Measurements from ENCODE around the gene KIR2DL4. TPM values are rescaled to one million over a fixed set of nuclear protein-coding genes. Genes with fewer than 3 reads are reported as not detected.

Gene KIR2DL4
- polyA plus RNA-seq, 1 experiment: not detected

DNA sequence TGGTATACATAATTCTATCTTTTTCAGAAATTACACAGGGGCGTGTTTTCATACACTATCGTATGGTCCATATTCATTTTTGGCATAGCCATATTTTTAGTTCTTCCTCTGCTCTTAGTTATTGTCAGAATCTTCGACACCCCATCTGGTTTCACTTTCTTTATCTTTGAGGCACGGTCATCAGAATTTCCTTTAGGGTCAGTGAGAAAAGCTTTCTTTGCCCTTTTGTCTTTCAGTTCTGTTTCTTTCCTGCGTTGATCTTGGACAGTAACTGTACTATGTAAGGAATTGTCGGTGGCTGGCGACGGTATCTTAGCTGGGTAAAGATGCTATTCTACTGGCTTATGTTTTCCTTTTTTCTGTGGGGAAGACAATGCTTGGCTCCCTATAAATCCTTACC, 10.6 kb upstream of the KIR2DL4 start:
- no peak for DNase-seq (ENCODE audit: low read depth, low spot score)
- POLR2A ChIA-PET: no interaction called here
- Histone ChIP-seq H3K27ac (ENCODE audit: low read depth, low read length) (no peak overlapping the region), H3K9me3 (ENCODE audit: control insufficient read depth, insufficient read depth, low read length) (peaks cover 35% of the 10 kb centered on the region; the same call in 1 of the 2 replicates), H3K4me3 (ENCODE audit: low read depth, low read length) (no peak overlapping the region), H3K27me3 (ENCODE audit: control insufficient read depth, insufficient read depth, low read length) (no peaks in the 10 kb centered on the region)
- TF ChIP-seq, protein P1, sequence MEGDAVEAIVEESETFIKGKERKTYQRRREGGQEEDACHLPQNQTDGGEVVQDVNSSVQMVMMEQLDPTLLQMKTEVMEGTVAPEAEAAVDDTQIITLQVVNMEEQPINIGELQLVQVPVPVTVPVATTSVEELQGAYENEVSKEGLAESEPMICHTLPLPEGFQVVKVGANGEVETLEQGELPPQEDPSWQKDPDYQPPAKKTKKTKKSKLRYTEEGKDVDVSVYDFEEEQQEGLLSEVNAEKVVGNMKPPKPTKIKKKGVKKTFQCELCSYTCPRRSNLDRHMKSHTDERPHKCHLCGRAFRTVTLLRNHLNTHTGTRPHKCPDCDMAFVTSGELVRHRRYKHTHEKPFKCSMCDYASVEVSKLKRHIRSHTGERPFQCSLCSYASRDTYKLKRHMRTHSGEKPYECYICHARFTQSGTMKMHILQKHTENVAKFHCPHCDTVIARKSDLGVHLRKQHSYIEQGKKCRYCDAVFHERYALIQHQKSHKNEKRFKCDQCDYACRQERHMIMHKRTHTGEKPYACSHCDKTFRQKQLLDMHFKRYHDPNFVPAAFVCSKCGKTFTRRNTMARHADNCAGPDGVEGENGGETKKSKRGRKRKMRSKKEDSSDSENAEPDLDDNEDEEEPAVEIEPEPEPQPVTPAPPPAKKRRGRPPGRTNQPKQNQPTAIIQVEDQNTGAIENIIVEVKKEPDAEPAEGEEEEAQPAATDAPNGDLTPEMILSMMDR (IDR thresholded peaks at IDR 0.05; ENCODE audit: low read depth, low read length): no peak
- CTCF ChIA-PET: interaction anchor here (0.6 kb wide), 1 partner anchor 311 kb away, joined by 5 read pairs; no protein-coding TSS in a partner anchor

DNA sequence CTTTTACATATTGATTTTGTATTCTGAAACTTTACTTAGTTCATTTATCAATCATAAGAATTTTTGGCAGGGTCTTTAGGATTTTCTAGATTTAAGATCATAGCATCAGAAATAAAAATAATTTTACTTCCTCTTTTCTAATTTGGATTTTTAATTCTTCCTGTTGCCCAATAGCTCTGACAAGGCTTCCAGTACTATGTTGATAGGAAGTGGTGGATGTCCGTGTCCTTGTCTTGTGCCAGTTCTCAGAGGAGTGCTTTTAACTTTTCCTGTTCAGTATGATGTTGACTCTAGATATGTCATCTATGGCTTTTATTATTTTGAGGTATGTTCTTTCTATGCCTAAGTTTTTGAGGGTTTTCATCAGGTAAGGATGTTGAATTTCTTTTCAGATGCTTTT, 7.7 kb upstream of the KIR2DL4 start:
- no peak for DNase-seq (ENCODE audit: low read depth, low spot score)
- H3K9me3 ChIP-seq (ENCODE audit: control insufficient read depth, insufficient read depth, low read length): peaks cover 30% of the 10 kb centered on the region; the same call in 1 of the 2 replicates
- no peaks in the 10 kb centered on the region for H3K27me3 ChIP-seq (ENCODE audit: control insufficient read depth, insufficient read depth, low read length)
- ChIA-PET CTCF (no interaction called here), POLR2A (no interaction called here)
- H3K27ac ChIP-seq (ENCODE audit: low read depth, low read length): no peak overlapping the region
- TF ChIP-seq, protein P1 (IDR thresholded peaks at IDR 0.05; ENCODE audit: low read depth, low read length): no peak
- H3K4me3 ChIP-seq (ENCODE audit: low read depth, low read length): no peak overlapping the region

DNA sequence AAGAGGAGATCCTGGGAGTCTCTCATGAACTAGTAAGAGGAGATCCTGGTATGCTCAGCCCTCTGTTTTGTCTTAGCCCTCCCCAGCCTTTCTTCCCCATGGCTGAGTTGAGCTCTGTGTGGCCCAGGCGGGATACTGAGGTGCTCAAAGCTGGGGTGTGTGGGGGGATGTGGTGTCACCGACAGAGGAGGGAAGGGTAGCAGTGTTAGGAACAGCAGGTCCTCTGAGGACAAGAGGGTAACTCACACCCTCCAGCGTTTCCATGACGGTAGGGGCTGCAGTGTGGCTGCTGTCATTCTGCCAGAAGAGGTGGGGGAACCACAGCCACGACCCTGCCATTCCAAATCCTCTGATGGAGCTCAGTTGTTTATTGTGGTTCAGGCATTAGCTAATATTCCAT, 691 bp downstream of the KIR2DL4 start:
- no peak for DNase-seq (ENCODE audit: low read depth, low spot score)
- no peak overlapping the region for H3K4me3 ChIP-seq (ENCODE audit: low read depth, low read length)
- H3K27me3 ChIP-seq (ENCODE audit: control insufficient read depth, insufficient read depth, low read length): no peaks in the 10 kb centered on the region
- ChIA-PET POLR2A (no interaction called here), CTCF (no interaction called here)
- no peak overlapping the region for H3K27ac ChIP-seq (ENCODE audit: low read depth, low read length)
- peaks cover 51% of the 10 kb centered on the region for H3K9me3 ChIP-seq (ENCODE audit: control insufficient read depth, insufficient read depth, low read length)
- TF ChIP-seq, protein P1 (IDR thresholded peaks at IDR 0.05; ENCODE audit: low read depth, low read length): no peak

DNA sequence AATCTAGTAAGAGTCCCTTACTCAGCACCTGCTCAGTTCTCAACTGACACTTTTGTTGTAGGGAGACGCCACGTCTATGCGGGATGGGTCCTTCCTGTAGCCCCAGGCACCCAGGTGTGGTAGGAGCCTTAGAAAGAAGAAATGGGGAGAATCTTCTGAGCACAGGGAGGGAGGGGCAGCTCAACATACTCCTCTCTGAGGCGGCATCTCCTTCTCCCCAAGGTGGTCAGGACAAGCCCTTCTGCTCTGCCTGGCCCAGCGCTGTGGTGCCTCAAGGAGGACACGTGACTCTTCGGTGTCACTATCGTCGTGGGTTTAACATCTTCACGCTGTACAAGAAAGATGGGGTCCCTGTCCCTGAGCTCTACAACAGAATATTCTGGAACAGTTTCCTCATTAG, 1.2 kb downstream of the KIR2DL4 start:
- DNase-seq (ENCODE audit: low read depth, low spot score): no peak
- POLR2A ChIA-PET: no interaction called here
- no peak overlapping the region for H3K4me3 ChIP-seq (ENCODE audit: low read depth, low read length)
- CTCF ChIA-PET: no interaction called here
- H3K27ac ChIP-seq (ENCODE audit: low read depth, low read length): no peak overlapping the region
- H3K9me3 ChIP-seq (ENCODE audit: control insufficient read depth, insufficient read depth, low read length): peaks cover 55% of the 10 kb centered on the region
- TF ChIP-seq, protein P1 (IDR thresholded peaks at IDR 0.05; ENCODE audit: low read depth, low read length): no peak
- H3K27me3 ChIP-seq (ENCODE audit: control insufficient read depth, insufficient read depth, low read length): no peaks in the 10 kb centered on the region

DNA sequence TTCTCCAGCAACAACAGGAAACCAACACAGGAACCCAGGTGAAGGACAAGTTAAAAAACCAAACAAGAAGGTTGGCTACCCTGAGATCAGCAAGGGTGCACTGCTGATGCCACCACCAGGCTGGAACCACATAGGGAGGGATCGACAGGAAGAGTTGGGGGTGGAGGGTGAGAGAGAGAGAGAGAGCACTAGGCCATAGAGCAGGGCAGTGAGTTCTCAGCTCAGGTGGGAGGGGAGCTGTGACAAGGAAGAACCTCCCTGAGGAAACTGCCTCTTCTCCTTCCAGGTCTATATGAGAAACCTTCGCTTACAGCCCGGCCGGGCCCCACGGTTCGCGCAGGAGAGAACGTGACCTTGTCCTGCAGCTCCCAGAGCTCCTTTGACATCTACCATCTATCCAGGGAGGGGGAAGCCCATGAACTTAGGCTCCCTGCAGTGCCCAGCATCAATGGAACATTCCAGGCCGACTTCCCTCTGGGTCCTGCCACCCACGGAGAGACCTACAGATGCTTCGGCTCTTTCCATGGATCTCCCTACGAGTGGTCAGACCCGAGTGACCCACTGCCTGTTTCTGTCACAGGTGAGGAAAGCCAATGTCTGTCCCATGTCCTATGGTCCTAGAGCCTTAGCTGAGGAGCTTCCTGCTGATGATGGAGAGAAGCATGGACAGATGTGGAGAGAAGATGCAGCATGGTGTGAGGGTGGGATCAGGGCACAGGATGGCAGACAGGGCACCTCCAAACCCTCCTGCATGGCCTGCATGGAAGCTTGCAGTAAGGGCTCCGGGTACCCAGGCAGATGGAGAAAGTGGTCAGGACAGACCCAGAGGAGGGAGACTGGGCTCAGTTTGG, 2.5 kb downstream of the KIR2DL4 start:
- DNase-seq (ENCODE audit: low read depth, low spot score): no peak
- Histone ChIP-seq H3K27me3 (ENCODE audit: control insufficient read depth, insufficient read depth, low read length) (no peaks in the 10 kb centered on the region), H3K4me3 (ENCODE audit: low read depth, low read length) (no peak overlapping the region), H3K27ac (ENCODE audit: low read depth, low read length) (no peak overlapping the region), H3K9me3 (ENCODE audit: control insufficient read depth, insufficient read depth, low read length) (peaks cover 58% of the 10 kb centered on the region)
- CTCF ChIA-PET: no interaction called here
- TF ChIP-seq, protein P1 (IDR thresholded peaks at IDR 0.05; ENCODE audit: low read depth, low read length): no peak
- POLR2A ChIA-PET: no interaction called here

Data from AG04450 (cell line).